Upper lobe of left lung (tissue), 4 donors: ENCODE results near the gene BRAT1.

Source experiments
- EP300 ChIP-seq, 4 donors: sonication (generic); formaldehyde crosslinking; IDR thresholded peaks; one replicate each; pipeline ENCODE4 v1.5.1; 2017; ENCODE audit warnings: antibody characterized with exemption in 4 of 4, control low read depth in 2 of 4
- POLR2A ChIP-seq, 4 donors: fragments of 450-650 bp; IDR thresholded peaks; one replicate each; pipeline ENCODE4 v1.5.1; 2016 to 2017; ENCODE audit warnings: antibody characterized with exemption in 4 of 4, mild to moderate bottlenecking in 2 of 4
- POLR2AphosphoS5 ChIP-seq, 2 donors: sonication (generic); formaldehyde crosslinking; IDR thresholded peaks; one replicate each; pipeline ENCODE4 v1.5.1; 2017; ENCODE audit warnings: antibody characterized with exemption in 2 of 2
- TF ChIP-seq, protein P1 (sequence below), 6 experiments: fragments of 450-650 bp in 4 of 6; fragments of 200-600 bp in 2 of 6; sonication (generic) in 2 of 6; IDR thresholded peaks; one replicate each; pipeline ENCODE4 v1.5.1; 2016 to 2019; ENCODE audit warnings: antibody characterized with exemption in 6 of 6

- TF ChIP-seq, protein P1, sequence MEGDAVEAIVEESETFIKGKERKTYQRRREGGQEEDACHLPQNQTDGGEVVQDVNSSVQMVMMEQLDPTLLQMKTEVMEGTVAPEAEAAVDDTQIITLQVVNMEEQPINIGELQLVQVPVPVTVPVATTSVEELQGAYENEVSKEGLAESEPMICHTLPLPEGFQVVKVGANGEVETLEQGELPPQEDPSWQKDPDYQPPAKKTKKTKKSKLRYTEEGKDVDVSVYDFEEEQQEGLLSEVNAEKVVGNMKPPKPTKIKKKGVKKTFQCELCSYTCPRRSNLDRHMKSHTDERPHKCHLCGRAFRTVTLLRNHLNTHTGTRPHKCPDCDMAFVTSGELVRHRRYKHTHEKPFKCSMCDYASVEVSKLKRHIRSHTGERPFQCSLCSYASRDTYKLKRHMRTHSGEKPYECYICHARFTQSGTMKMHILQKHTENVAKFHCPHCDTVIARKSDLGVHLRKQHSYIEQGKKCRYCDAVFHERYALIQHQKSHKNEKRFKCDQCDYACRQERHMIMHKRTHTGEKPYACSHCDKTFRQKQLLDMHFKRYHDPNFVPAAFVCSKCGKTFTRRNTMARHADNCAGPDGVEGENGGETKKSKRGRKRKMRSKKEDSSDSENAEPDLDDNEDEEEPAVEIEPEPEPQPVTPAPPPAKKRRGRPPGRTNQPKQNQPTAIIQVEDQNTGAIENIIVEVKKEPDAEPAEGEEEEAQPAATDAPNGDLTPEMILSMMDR (IDR thresholded peaks at IDR 0.05), result no peak
- TF ChIP-seq EP300 (IDR thresholded peaks at IDR 0.05) (no peak), POLR2AphosphoS5 (IDR thresholded peaks at IDR 0.05) (no peak), POLR2A (IDR thresholded peaks at IDR 0.05) (no peak)
These were observed 61.8 kb downstream of the BRAT1 start for GRCh38 chr7:2493205-2494164.
